ENCODE measurements around the gene DENND4C.

Gene DENND4C

DNA sequence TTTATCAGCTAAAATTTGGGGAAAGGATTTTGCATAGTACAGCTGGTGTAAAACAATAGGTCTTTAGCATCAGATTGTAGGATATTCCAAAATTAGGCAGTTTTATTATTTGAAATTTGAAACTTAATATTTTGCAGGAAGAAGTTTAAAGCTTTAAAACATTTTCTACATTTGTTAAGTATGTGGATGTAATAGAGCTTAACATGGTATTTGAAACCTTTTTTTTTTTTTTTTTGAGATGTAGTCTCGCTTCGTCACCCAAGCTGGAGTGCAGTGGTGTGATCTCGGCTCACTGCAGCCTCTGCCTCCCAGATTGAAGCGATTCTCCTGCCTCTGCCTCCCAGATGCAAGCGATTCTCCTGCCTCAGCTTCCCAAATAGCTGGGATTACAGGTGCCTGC lies 2.9 kb downstream of the DENND4C start:
- CTCF ChIA-PET = interaction anchor here (0.6 to 0.9 kb wide), 4 partner anchors 11 to 353 kb away, joined by 3 to 6 read pairs (median 3); no protein-coding TSS in a partner anchor
- Histone ChIP-seq H3K27ac (ENCODE audit: extremely low read depth, low read depth, low read length) (no peak overlapping the region), H3K4me3 (ENCODE audit: low read depth, low read length) (peak overlapping the region; percentile 17), H3K36me3 (ENCODE audit: control insufficient read depth in 2 of 2, insufficient read depth in 1 of 2, low read length in 2 of 2) (no peaks in the 10 kb centered on the region; a peak in 1 of 3 replicates), H3K9me3 (ENCODE audit: control insufficient read depth, insufficient read depth, low read depth, low read length) (no peaks in the 10 kb centered on the region), H3K4me1 (ENCODE audit: control insufficient read depth, insufficient read depth, low read length) (peaks cover 9% of the 10 kb centered on the region; the same call in 1 of the 2 replicates)
- TF ChIP-seq, protein P1, sequence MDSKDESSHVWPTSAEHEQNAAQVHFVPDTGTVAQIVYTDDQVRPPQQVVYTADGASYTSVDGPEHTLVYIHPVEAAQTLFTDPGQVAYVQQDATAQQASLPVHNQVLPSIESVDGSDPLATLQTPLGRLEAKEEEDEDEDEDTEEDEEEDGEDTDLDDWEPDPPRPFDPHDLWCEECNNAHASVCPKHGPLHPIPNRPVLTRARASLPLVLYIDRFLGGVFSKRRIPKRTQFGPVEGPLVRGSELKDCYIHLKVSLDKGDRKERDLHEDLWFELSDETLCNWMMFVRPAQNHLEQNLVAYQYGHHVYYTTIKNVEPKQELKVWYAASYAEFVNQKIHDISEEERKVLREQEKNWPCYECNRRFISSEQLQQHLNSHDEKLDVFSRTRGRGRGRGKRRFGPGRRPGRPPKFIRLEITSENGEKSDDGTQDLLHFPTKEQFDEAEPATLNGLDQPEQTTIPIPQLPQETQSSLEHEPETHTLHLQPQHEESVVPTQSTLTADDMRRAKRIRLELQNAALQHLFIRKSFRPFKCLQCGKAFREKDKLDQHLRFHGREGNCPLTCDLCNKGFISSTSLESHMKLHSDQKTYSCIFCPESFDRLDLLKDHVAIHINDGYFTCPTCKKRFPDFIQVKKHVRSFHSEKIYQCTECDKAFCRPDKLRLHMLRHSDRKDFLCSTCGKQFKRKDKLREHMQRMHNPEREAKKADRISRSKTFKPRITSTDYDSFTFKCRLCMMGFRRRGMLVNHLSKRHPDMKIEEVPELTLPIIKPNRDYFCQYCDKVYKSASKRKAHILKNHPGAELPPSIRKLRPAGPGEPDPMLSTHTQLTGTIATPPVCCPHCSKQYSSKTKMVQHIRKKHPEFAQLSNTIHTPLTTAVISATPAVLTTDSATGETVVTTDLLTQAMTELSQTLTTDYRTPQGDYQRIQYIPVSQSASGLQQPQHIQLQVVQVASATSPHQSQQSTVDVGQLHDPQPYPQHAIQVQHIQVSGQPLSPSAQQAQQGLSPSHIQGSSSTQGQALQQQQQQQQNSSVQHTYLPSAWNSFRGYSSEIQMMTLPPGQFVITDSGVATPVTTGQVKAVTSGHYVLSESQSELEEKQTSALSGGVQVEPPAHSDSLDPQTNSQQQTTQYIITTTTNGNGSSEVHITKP (tag by site-specific recombination; IDR thresholded peaks at IDR 0.05) = peak; percentile 68
- TF ChIP-seq, protein P2, sequence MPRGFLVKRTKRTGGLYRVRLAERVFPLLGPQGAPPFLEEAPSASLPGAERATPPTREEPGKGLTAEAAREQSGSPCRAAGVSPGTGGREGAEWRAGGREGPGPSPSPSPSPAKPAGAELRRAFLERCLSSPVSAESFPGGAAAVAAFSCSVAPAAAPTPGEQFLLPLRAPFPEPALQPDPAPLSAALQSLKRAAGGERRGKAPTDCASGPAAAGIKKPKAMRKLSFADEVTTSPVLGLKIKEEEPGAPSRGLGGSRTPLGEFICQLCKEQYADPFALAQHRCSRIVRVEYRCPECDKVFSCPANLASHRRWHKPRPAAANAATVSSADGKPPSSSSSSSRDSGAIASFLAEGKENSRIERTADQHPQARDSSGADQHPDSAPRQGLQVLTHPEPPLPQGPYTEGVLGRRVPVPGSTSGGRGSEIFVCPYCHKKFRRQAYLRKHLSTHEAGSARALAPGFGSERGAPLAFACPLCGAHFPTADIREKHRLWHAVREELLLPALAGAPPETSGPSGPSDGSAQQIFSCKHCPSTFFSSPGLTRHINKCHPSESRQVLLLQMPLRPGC (tag by site-specific recombination; IDR thresholded peaks at IDR 0.05) = no peak
- no peak for TF ChIP-seq ZIC2 (tag by site-specific recombination; IDR thresholded peaks at IDR 0.05)
- POLR2A ChIA-PET = interaction anchor here (0.6 to 1.6 kb wide), 3 partner anchors 10 to 147 kb away, joined by 3 to 7 read pairs (median 5); partner anchors contain the start of gene RPS6

DNA sequence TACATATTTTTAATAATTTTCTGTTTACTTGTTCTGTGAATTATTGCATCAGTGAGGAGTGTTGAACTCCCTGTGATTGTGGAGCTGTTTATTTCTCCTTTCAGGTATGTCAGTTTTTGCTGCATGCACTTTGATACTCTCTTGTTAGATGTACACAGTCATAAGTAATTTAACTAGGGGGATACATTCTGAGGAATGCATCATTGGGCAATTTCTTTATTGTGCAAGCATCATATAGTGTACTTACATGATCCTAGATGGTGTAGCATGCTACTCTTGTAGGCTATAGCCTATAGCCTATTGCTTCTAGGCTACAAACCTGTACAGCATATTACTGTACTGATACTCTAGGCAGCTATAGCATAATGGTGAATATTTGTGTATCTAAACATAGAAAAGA lies 9.5 kb downstream of the DENND4C start:
- no peaks in the 10 kb centered on the region; a peak in 1 of 3 replicates for H3K36me3 ChIP-seq (ENCODE audit: control insufficient read depth in 2 of 2, insufficient read depth in 1 of 2, low read length in 2 of 2)
- H3K4me3 ChIP-seq (ENCODE audit: low read depth, low read length) = no peak overlapping the region
- H3K27ac ChIP-seq (ENCODE audit: extremely low read depth, low read depth, low read length) = no peak overlapping the region
- H3K9me3 ChIP-seq (ENCODE audit: control insufficient read depth, insufficient read depth, low read depth, low read length) = no peaks in the 10 kb centered on the region
- TF ChIP-seq GFI1B (tag by site-specific recombination; IDR thresholded peaks at IDR 0.05) = no peak
- TF ChIP-seq ZNF366 (tag by site-specific recombination; conservative IDR thresholded peaks at IDR 0.05) = no peak
- TF ChIP-seq ZNF670 (tag by site-specific recombination; IDR thresholded peaks at IDR 0.05; ENCODE audit: low read depth) = no peak
- no peak for TF ChIP-seq ZNF354C (tag by site-specific recombination; IDR thresholded peaks at IDR 0.05; ENCODE audit: borderline replicate concordance, low read depth)
- TF ChIP-seq ZNF544 (tag by site-specific recombination; IDR thresholded peaks at IDR 0.05) = no peak
- TF ChIP-seq ZNF830 (tag by site-specific recombination; IDR thresholded peaks at IDR 0.05; ENCODE audit: low read depth) = no peak
- TF ChIP-seq ZSCAN23 (tag by site-specific recombination; IDR thresholded peaks at IDR 0.05) = no peak
- no peak for TF ChIP-seq BCL11A (tag by site-specific recombination; IDR thresholded peaks at IDR 0.05; ENCODE audit: low read depth)
- TF ChIP-seq ZNF221 (tag by site-specific recombination; IDR thresholded peaks at IDR 0.05; ENCODE audit: borderline replicate concordance) = no peak
- TF ChIP-seq ZNF10 (tag by site-specific recombination; IDR thresholded peaks at IDR 0.05) = no peak
- no peak for TF ChIP-seq ZNF768 (tag by site-specific recombination; IDR thresholded peaks at IDR 0.05)
- TF ChIP-seq SP2 (tag by site-specific recombination; IDR thresholded peaks at IDR 0.05) = no peak
- no peak for TF ChIP-seq ZNF785 (tag by site-specific recombination; IDR thresholded peaks at IDR 0.05)
- no peak for TF ChIP-seq OSR2 (tag by site-specific recombination; IDR thresholded peaks at IDR 0.05)
- H3K4me1 ChIP-seq (ENCODE audit: control insufficient read depth, insufficient read depth, low read length) = no peaks in the 10 kb centered on the region; the same call in 1 of the 2 replicates
- ChIA-PET POLR2A (no interaction called here), CTCF (interaction anchor here (0.8 kb wide), 1 partner anchor 25 kb away, joined by 5 read pairs; no protein-coding TSS in a partner anchor)

DNA sequence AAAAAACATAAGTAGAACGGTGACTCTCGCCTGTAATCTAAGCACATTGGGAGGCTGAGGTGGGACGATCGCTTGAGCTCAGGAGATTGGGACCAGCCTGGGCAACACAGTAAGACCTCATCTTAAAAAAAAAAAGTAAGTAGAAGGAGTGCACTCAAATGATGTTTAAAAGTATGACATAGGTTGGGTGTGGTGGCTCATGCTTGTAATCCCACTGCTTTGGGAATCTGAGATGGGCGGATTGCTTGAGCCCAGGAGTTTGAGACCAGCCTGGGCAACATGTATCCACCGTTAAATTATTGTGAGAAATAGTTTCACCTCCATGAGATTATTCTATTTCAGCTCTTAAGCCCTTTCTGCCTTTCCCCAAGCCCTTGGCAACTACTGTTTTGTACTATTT lies 11.2 kb downstream of the DENND4C start:
- ChIA-PET CTCF (interaction anchor here (0.6 to 2.0 kb wide), 4 partner anchors 10 to 448 kb away, joined by 3 to 10 read pairs (median 4); no protein-coding TSS in a partner anchor), POLR2A (interaction anchor here (1.1 to 1.9 kb wide), 2 partner anchors 9 to 11 kb away, joined by 3 to 11 read pairs; partner anchors contain the start of gene DENND4C)
- no peaks in the 10 kb centered on the region for H3K9me3 ChIP-seq (ENCODE audit: control insufficient read depth, insufficient read depth, low read depth, low read length)
- no peak overlapping the region for H3K27ac ChIP-seq (ENCODE audit: extremely low read depth, low read depth, low read length)
- peaks cover 6% of the 10 kb centered on the region for H3K4me1 ChIP-seq (ENCODE audit: control insufficient read depth, insufficient read depth, low read length)
- H3K4me3 ChIP-seq (ENCODE audit: low read depth, low read length) = no peak overlapping the region
- no peak for TF ChIP-seq HOXC10 (CRISPR knock-in tag; IDR thresholded peaks at IDR 0.05)
- TF ChIP-seq KLF1 (tag by site-specific recombination; IDR thresholded peaks at IDR 0.05) = peak; percentile 80
- no peak for TF ChIP-seq ZNF416 (tag by site-specific recombination; IDR thresholded peaks at IDR 0.05)
- TF ChIP-seq ZNF629 (tag by site-specific recombination; IDR thresholded peaks at IDR 0.05) = 0 out of 2 replicates have a peak, but pooled peaks have one; percentile 13
- no peaks in the 10 kb centered on the region; a peak in 1 of 3 replicates for H3K36me3 ChIP-seq (ENCODE audit: control insufficient read depth in 2 of 2, insufficient read depth in 1 of 2, low read length in 2 of 2)
